Ishikawa (cell line): Measurements from ENCODE around the gene MKLN1.

ENCODE experiments used
- CREB1 ChIP-seq: IDR thresholded peaks from 2 replicates; pipeline ENCODE4 v1.6.1; 2012; ENCODE audit warnings: low read depth
- EGR1 ChIP-seq: IDR thresholded peaks from 2 replicates; pipeline ENCODE4 v1.6.1; 2012
- EP300 ChIP-seq: IDR thresholded peaks from 2 replicates; pipeline ENCODE4 v1.6.1; 2012; ENCODE audit warnings: borderline replicate concordance
- TAF1 ChIP-seq: IDR thresholded peaks from 2 replicates; pipeline ENCODE4 v1.6.1; 2012; ENCODE audit warnings: low read depth, mild to moderate bottlenecking
- YY1 ChIP-seq: IDR thresholded peaks from 2 replicates; pipeline ENCODE4 v1.6.1; 2012; ENCODE audit warnings: low read depth

DNA sequence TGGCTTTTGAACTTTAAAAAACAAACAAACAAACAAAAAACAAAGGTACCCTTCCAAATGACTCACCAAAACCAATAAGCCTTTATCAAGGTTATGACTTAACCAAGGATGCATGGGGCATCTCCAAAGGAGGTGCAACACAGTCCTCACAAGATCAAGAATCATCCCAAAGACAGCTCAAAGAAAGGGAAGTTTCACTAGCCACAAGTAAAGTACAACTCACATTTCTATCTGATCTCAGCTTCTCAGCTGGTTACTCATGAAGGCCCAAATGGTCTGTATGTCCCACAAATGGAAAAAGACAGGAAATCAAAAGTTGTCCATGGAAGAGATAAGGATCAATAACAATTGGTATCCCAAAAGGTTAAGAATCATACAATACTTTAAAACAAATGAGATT lies 6.0 kb upstream of the MKLN1 start:
- no peak for TF ChIP-seq EGR1
- TF ChIP-seq YY1: no peak
- TF ChIP-seq TAF1: no peak
- TF ChIP-seq CREB1: no peak
- TF ChIP-seq EP300: no peak
